ENCODE results near the gene NMNAT1. TPM values are rescaled to one million over a fixed set of nuclear protein-coding genes. Genes with fewer than 3 reads are reported as not detected.

NMNAT1 gene
- total RNA-seq, 1 donor from 2014 or later = 11.0 TPM

GRCh38 chr1:9902060-9902452 is 41.2 kb upstream of the NMNAT1 start:
- H3K4me3 Mint-ChIP-seq (ENCODE audit: low read depth) = no peak overlapping the region
- no peaks in the 10 kb centered on the region for H3K27me3 Mint-ChIP-seq
- peaks cover 30% of the 10 kb centered on the region for H3K4me1 Mint-ChIP-seq (ENCODE audit: low read depth)
- no peak overlapping the region for H3K27ac Mint-ChIP-seq
- H3K36me3 Mint-ChIP-seq (ENCODE audit: insufficient read depth) = peaks cover 3% of the 10 kb centered on the region
- H3K9me3 Mint-ChIP-seq (ENCODE audit: low read depth) = no peaks in the 10 kb centered on the region
- TF ChIP-seq, protein P1, sequence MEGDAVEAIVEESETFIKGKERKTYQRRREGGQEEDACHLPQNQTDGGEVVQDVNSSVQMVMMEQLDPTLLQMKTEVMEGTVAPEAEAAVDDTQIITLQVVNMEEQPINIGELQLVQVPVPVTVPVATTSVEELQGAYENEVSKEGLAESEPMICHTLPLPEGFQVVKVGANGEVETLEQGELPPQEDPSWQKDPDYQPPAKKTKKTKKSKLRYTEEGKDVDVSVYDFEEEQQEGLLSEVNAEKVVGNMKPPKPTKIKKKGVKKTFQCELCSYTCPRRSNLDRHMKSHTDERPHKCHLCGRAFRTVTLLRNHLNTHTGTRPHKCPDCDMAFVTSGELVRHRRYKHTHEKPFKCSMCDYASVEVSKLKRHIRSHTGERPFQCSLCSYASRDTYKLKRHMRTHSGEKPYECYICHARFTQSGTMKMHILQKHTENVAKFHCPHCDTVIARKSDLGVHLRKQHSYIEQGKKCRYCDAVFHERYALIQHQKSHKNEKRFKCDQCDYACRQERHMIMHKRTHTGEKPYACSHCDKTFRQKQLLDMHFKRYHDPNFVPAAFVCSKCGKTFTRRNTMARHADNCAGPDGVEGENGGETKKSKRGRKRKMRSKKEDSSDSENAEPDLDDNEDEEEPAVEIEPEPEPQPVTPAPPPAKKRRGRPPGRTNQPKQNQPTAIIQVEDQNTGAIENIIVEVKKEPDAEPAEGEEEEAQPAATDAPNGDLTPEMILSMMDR (IDR thresholded peaks at IDR 0.05; ENCODE audit: unreplicated experiment) = no peak
- DNase-seq (ENCODE audit: low spot score, unreplicated experiment) = no peak

- no peak overlapping the region for H3K27ac Mint-ChIP-seq
- TF ChIP-seq, protein P1 (IDR thresholded peaks at IDR 0.05; ENCODE audit: unreplicated experiment) = no peak
- peaks cover 4% of the 10 kb centered on the region for H3K36me3 Mint-ChIP-seq (ENCODE audit: insufficient read depth)
- DNase-seq (ENCODE audit: low spot score, unreplicated experiment) = no peak
- H3K4me1 Mint-ChIP-seq (ENCODE audit: low read depth) = peaks cover 40% of the 10 kb centered on the region
- no peak overlapping the region for H3K4me3 Mint-ChIP-seq (ENCODE audit: low read depth)
- H3K9me3 Mint-ChIP-seq (ENCODE audit: low read depth) = no peaks in the 10 kb centered on the region
- H3K27me3 Mint-ChIP-seq = no peaks in the 10 kb centered on the region
Observed at GRCh38 chr1:9903801-9904527, 39.3 kb upstream of the NMNAT1 start.

- Mint-ChIP-seq H3K4me3 (ENCODE audit: low read depth) (no peak overlapping the region), H3K4me1 (ENCODE audit: low read depth) (peaks cover 45% of the 10 kb centered on the region), H3K36me3 (ENCODE audit: insufficient read depth) (peaks cover 4% of the 10 kb centered on the region), H3K27ac (no peak overlapping the region), H3K9me3 (ENCODE audit: low read depth) (no peaks in the 10 kb centered on the region), H3K27me3 (no peaks in the 10 kb centered on the region)
- DNase-seq (ENCODE audit: low spot score, unreplicated experiment) = no peak
- TF ChIP-seq, protein P1 (IDR thresholded peaks at IDR 0.05; ENCODE audit: unreplicated experiment) = no peak
Observed at GRCh38 chr1:9904596-9904995, 38.7 kb upstream of the NMNAT1 start.

DNA sequence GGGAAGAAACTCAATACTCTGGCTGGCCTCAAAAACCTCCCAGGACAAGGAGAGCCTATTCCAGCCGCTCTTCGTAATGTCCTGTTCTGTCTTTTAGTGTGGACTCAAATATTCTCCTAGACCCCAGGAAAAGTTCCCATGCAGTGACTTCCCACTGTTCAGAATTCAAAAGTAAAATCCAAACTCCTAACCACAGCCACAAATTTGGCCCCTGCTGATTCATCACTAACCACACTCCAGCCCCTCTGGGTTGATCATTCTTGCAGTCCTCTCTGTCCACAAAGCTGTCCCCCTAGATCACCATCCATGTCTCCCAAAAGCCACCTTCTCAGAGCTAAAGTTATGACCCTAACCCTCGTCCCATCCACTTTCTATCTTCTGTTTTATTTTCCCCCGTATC is 38.3 kb upstream of the NMNAT1 start:
- no peak overlapping the region for H3K27ac Mint-ChIP-seq

DNA sequence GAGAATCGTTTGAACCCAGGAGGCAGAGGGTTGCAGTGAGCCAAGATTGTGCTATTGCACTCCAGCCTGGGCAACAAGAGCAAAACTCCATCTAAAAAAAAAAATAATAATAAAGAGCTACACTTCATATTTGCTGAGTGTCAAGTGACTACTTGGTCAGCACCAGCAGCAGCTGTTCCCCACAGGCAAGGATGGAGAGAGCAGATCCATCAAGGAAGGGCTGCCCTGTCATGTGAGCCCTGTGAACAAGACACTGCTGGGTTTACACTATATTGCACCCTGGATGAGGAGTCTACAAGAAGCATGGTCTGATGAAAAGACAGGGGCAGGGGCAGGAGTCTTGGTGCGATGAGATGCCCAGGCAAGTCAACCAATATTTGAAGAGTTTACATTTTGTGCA is 36.8 kb upstream of the NMNAT1 start:
- Mint-ChIP-seq H3K27me3 (no peaks in the 10 kb centered on the region), H3K4me1 (ENCODE audit: low read depth) (peaks cover 37% of the 10 kb centered on the region), H3K36me3 (ENCODE audit: insufficient read depth) (peaks cover 4% of the 10 kb centered on the region), H3K4me3 (ENCODE audit: low read depth) (no peak overlapping the region), H3K9me3 (ENCODE audit: low read depth) (no peaks in the 10 kb centered on the region), H3K27ac (no peak overlapping the region)
- TF ChIP-seq, protein P1 (IDR thresholded peaks at IDR 0.05; ENCODE audit: unreplicated experiment) = no peak
- no peak for DNase-seq (ENCODE audit: low spot score, unreplicated experiment)

More for the DNA sequence above, 38.3 kb upstream of the NMNAT1 start:
- peaks cover 45% of the 10 kb centered on the region for H3K4me1 Mint-ChIP-seq (ENCODE audit: low read depth)
- no peak for DNase-seq (ENCODE audit: low spot score, unreplicated experiment)
- no peaks in the 10 kb centered on the region for H3K27me3 Mint-ChIP-seq
- H3K4me3 Mint-ChIP-seq (ENCODE audit: low read depth) = no peak overlapping the region
- H3K36me3 Mint-ChIP-seq (ENCODE audit: insufficient read depth) = peaks cover 4% of the 10 kb centered on the region
- no peaks in the 10 kb centered on the region for H3K9me3 Mint-ChIP-seq (ENCODE audit: low read depth)
- TF ChIP-seq, protein P1 (IDR thresholded peaks at IDR 0.05; ENCODE audit: unreplicated experiment) = no peak
